Esophagus muscularis mucosa (tissue), 4 donors: ENCODE measurements around the gene ACAP3. TPM values are rescaled to one million over a fixed set of nuclear protein-coding genes. Genes with fewer than 3 reads are reported as not detected.

Source experiments
- DNase-seq: peaks from one replicate; pipeline ENCODE4 v3.0.0-alpha.2; 2017; ENCODE audit errors: extremely low spot score
- H3K27ac ChIP-seq, 4 donors: fragments of 200-600 bp; sonication (generic); replicated peaks in 1 of 4; 1 replicate in 3 of 4; 2 replicates in 1 of 4; pipeline ENCODE4 v1.5.1; 2016 to 2019; ENCODE audit warnings: mild to moderate bottlenecking in 1 of 4
- H3K27me3 ChIP-seq, 4 donors: fragments of 200-600 bp; sonication (generic); one replicate each; pipeline versions ENCODE4 v1.5.1 to v1.6.0; 2016 to 2019
- H3K36me3 ChIP-seq, 4 donors: fragments of 200-600 bp; sonication (generic); one replicate each; pipeline ENCODE4 v1.5.1; 2016 to 2019
- H3K4me1 ChIP-seq, 4 donors: fragments of 200-600 bp; sonication (generic); one replicate each; pipeline ENCODE4 v1.5.1; 2016 to 2019
- H3K4me3 ChIP-seq, 4 donors: fragments of 200-600 bp; sonication (generic); 1 replicate in 2 of 4; 2 replicates in 2 of 4; pipeline ENCODE4 v1.5.1; 2016 to 2019; ENCODE audit warnings: mild to moderate bottlenecking in 4 of 4, moderate library complexity in 1 of 4
- H3K9me3 ChIP-seq, 4 donors: fragments of 200-600 bp; sonication (generic); 1 replicate in 3 of 4; 2 replicates in 1 of 4; pipeline ENCODE4 v1.5.1; 2016 to 2019
- EP300 ChIP-seq: sonication (generic); formaldehyde crosslinking; IDR thresholded peaks from one replicate; pipeline ENCODE4 v1.6.1; 2017; ENCODE audit warnings: antibody characterized with exemption
- POLR2A ChIP-seq: fragments of 450-650 bp; IDR thresholded peaks from one replicate; pipeline ENCODE4 v1.6.1; 2017; ENCODE audit warnings: antibody characterized with exemption, moderate library complexity, mild to moderate bottlenecking, low read depth
- POLR2AphosphoS5 ChIP-seq, 2 donors: sonication (generic); formaldehyde crosslinking; IDR thresholded peaks; one replicate each; pipeline ENCODE4 v1.6.1; 2017; ENCODE audit warnings: antibody characterized with exemption in 2 of 2
- WGBS: methylation state at CpG from one replicate; pipeline ENCODE4 v1.1.5; 2018; 5-methylcytosine and 5-hydroxymethylcytosine counted together
- intact Hi-C: fragments of 100-400 bp; cut with DNase I; formaldehyde crosslinking; loops from one replicate; pipeline ENCODE4 v1.15.1; 2023
- total RNA-seq, 4 donors: library from RNA; depleted of rRNA; stranded (reverse); fragments of >200 nt; gene quantifications; one replicate each; pipeline versions ENCODE4 v1.1.0 to v1.2.1, GENCODE V29; 2016
- TF ChIP-seq, protein P1 (sequence below), 3 experiments: fragments of 200-600 bp in 2 of 3; fragments of 450-650 bp in 1 of 3; sonication (generic) in 2 of 3; IDR thresholded peaks; one replicate each; pipeline ENCODE4 v1.5.1; 2017 to 2019; ENCODE audit warnings: antibody characterized with exemption in 3 of 3, mild to moderate bottlenecking in 2 of 3, moderate library complexity in 1 of 3

Gene ACAP3
- total RNA-seq, 4 donors from 2014 or later, result 34.8 to 63.2 (median 47.4) TPM

DNA sequence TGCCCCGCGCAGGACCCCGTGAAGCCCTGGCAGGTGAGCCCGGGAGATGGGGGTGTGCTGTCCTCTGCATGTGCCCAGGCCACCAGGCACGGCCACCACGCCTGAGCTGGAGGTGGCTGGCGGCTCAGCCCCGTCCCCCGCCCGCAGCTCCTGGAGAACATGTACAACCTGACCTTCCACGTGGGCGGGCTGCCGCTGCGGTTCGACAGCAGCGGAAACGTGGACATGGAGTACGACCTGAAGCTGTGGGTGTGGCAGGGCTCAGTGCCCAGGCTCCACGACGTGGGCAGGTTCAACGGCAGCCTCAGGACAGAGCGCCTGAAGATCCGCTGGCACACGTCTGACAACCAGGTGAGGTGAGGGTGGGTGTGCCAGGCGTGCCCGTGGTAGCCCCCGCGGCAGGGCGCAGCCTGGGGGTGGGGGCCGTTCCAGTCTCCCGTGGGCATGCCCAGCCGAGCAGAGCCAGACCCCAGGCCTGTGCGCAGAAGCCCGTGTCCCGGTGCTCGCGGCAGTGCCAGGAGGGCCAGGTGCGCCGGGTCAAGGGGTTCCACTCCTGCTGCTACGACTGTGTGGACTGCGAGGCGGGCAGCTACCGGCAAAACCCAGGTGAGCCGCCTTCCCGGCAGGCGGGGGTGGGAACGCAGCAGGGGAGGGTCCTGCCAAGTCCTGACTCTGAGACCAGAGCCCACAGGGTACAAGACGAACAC is 25.2 kb upstream of the ACAP3 start:
- WGBS, result 84% methylated on average over 5 of the region's 48 CpGs
- intact Hi-C loops, result no loop called here

DNA sequence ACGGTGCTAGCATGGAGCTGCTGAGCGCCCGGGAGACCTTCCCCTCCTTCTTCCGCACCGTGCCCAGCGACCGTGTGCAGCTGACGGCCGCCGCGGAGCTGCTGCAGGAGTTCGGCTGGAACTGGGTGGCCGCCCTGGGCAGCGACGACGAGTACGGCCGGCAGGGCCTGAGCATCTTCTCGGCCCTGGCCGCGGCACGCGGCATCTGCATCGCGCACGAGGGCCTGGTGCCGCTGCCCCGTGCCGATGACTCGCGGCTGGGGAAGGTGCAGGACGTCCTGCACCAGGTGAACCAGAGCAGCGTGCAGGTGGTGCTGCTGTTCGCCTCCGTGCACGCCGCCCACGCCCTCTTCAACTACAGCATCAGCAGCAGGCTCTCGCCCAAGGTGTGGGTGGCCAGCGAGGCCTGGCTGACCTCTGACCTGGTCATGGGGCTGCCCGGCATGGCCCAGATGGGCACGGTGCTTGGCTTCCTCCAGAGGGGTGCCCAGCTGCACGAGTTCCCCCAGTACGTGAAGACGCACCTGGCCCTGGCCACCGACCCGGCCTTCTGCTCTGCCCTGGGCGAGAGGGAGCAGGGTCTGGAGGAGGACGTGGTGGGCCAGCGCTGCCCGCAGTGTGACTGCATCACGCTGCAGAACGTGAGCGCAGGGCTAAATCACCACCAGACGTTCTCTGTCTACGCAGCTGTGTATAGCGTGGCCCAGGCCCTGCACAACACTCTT is 24.5 kb upstream of the ACAP3 start:
- WGBS, result 83% methylated on average over 8 of the region's 57 CpGs
- intact Hi-C loops, result no loop called here
- peaks cover 13 to 24% (median 18%) of the 10 kb centered on the region in 4 donors for H3K4me1 ChIP-seq

More for the DNA sequence above, 25.2 kb upstream of the ACAP3 start:
- H3K4me1 ChIP-seq, result peaks cover 13 to 23% (median 17%) of the 10 kb centered on the region in 4 donors
- H3K9me3 ChIP-seq, result no peaks in the 10 kb centered on the region
- no peak overlapping the region for H3K4me3 ChIP-seq
- no peaks in the 10 kb centered on the region for H3K27me3 ChIP-seq
- TF ChIP-seq POLR2A, result no peak
- TF ChIP-seq EP300, result no peak
- TF ChIP-seq, protein P1, sequence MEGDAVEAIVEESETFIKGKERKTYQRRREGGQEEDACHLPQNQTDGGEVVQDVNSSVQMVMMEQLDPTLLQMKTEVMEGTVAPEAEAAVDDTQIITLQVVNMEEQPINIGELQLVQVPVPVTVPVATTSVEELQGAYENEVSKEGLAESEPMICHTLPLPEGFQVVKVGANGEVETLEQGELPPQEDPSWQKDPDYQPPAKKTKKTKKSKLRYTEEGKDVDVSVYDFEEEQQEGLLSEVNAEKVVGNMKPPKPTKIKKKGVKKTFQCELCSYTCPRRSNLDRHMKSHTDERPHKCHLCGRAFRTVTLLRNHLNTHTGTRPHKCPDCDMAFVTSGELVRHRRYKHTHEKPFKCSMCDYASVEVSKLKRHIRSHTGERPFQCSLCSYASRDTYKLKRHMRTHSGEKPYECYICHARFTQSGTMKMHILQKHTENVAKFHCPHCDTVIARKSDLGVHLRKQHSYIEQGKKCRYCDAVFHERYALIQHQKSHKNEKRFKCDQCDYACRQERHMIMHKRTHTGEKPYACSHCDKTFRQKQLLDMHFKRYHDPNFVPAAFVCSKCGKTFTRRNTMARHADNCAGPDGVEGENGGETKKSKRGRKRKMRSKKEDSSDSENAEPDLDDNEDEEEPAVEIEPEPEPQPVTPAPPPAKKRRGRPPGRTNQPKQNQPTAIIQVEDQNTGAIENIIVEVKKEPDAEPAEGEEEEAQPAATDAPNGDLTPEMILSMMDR (IDR thresholded peaks at IDR 0.05), result no peak
- TF ChIP-seq POLR2AphosphoS5 (IDR thresholded peaks at IDR 0.05), result no peak
- DNase-seq, result no peak
- H3K27ac ChIP-seq, result no peak overlapping the region
- peaks cover 8 to 44% (median 36%) of the 10 kb centered on the region in 4 donors for H3K36me3 ChIP-seq

DNA sequence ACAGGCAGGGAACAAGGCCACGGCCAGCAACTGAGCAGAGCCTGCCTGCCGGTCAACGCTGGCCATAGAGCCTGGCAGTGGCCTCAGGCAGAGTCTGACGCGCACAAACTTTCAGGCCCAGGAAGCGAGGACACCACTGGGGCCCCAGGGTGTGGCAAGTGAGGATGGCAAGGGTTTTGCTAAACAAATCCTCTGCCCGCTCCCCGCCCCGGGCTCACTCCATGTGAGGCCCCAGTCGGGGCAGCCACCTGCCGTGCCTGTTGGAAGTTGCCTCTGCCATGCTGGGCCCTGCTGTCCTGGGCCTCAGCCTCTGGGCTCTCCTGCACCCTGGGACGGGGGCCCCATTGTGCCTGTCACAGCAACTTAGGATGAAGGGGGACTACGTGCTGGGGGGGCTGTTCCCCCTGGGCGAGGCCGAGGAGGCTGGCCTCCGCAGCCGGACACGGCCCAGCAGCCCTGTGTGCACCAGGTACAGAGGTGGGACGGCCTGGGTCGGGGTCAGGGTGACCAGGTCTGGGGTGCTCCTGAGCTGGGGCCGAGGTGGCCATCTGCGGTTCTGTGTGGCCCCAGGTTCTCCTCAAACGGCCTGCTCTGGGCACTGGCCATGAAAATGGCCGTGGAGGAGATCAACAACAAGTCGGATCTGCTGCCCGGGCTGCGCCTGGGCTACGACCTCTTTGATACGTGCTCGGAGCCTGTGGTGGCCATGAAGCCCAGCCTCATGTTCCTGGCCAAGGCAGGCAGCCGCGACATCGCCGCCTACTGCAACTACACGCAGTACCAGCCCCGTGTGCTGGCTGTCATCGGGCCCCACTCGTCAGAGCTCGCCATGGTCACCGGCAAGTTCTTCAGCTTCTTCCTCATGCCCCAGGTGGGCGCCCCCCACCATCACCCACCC is 23.6 kb upstream of the ACAP3 start, which contains the start of gene TAS1R3:
TAS1R3 (plus strand) TSS at position 213 of the 898 bp plus-strand sequence; CDS start at position 279, 66 bp downstream.
- no peak within 1 kb of the TSS for H3K27ac ChIP-seq
- DNase-seq, result no peak
- 69% methylated on average over 15 of the region's 41 CpGs for WGBS

More for the DNA sequence above, 24.5 kb upstream of the ACAP3 start:
- no peak for DNase-seq
- Histone ChIP-seq H3K9me3 (no peaks in the 10 kb centered on the region), H3K27me3 (no peaks in the 10 kb centered on the region), H3K36me3 (peaks cover 14 to 44% (median 36%) of the 10 kb centered on the region in 4 donors), H3K27ac (no peak overlapping the region), H3K4me3 (no peak overlapping the region)
- TF ChIP-seq EP300 (no peak), POLR2AphosphoS5 (IDR thresholded peaks at IDR 0.05) (no peak), POLR2A (no peak)
- TF ChIP-seq, protein P1 (IDR thresholded peaks at IDR 0.05), result no peak

More for the DNA sequence above, 23.6 kb upstream of the ACAP3 start, which contains the start of gene TAS1R3:
- no peak within 1 kb of the TSS for H3K4me3 ChIP-seq
- no peaks in the 10 kb centered on the region for H3K9me3 ChIP-seq
- TF ChIP-seq POLR2A (no peak), EP300 (no peak), POLR2AphosphoS5 (IDR thresholded peaks at IDR 0.05) (no peak)
- TF ChIP-seq, protein P1 (IDR thresholded peaks at IDR 0.05), result no peak
- intact Hi-C loops, result no loop called here
- H3K27me3 ChIP-seq, result no peaks in the 10 kb centered on the region
- H3K4me1 ChIP-seq, result peaks cover 22 to 33% (median 25%) of the 10 kb centered on the region in 4 donors
- peaks cover 14 to 44% (median 33%) of the 10 kb centered on the region in 4 donors for H3K36me3 ChIP-seq
